ENCODE measurements around the gene PLEKHF1.
"Not testable (repeated sequence)": the region's sequence is repeated elsewhere in the genome, so short reads cannot be mapped to it uniquely, and the experiment has no call there.

Gene PLEKHF1

GRCh38 chr19:29666578-29667386, 1.5 kb downstream of the PLEKHF1 start:
- DNase-seq = peak; percentile 45

DNA sequence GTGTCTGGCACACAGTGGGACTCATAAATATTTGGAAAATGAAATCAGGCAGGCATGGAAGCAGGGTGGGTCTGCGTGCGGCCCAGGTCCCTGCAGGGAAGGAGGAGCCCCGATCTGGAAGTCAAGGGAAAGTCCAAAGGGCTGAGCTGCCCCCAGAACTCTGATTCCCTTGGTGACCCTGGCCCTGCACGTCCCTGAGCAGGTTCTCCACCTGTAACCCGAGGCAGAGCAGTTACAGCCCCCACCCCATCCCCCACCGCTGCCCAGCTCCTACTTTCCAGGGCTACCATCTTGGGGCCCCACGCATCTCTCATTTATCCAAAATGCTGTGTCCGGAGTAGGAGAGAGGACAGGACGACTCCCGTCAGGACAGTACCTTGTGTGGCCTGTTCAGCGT, 2.1 kb downstream of the PLEKHF1 start:
- no peak for DNase-seq

GRCh38 chr19:29667901-29668341, 2.7 kb downstream of the PLEKHF1 start:
- no peak for DNase-seq

- no peak for DNase-seq
These were observed 3.7 kb downstream of the PLEKHF1 start for GRCh38 chr19:29668746-29669609.

GRCh38 chr19:29670255-29670654, 5.0 kb downstream of the PLEKHF1 start:
- no peak for DNase-seq

DNA sequence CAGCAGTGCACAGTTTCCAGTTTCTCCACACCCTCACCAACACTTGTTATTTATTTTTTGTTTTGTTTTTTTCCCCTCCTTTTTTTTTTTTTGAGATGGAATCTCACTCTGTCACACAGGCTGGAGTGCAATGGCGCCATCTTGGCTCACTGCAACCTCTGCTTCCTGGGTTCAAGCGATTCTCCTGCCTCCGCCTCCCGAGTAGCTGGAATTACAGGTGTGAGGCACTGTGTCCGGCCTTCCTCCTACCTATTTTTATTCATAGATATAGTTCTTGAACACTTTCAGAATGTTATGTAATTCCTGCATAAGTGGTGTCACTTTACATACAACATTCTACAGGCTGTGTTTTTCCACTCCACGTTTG, 5.7 kb downstream of the PLEKHF1 start:
- not testable (repeated sequence) for DNase-seq

DNA sequence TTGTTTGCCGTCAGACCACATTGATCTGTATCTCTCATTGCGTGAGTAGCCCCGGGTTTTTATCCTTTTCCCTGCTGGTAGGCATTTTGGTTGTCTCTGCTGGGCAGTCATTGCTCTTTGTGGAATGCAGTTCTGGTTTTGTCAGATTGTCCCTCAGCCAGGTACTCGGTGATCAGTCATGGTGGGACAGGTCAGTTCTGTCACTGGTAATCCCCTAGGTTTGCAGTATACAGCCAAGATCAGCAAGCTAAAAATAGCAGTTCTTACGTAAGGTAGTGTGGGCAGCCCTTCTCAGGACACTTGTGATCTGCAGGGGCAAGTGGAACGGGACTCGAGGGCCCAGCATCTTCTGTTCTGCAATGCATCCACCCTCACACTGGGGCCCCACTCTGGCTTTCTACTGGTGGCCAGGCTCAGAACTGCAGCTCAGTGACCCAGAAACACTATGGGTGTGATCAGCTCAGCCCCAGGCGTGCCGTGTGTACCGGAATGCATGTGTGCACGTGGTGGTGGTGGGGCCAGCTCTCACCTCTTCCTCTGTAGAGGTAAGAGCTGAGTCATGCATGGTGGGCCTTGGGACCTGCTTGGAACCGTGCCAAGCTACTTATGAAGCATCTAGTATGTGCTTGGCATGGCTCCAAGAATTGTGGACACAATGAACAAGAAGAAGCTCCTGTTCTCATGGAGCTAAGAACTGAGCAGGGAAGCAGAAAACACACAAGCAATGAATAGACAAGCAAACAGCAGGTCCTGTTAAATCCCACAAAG, 6.3 kb downstream of the PLEKHF1 start:
- no peak for DNase-seq

DNA sequence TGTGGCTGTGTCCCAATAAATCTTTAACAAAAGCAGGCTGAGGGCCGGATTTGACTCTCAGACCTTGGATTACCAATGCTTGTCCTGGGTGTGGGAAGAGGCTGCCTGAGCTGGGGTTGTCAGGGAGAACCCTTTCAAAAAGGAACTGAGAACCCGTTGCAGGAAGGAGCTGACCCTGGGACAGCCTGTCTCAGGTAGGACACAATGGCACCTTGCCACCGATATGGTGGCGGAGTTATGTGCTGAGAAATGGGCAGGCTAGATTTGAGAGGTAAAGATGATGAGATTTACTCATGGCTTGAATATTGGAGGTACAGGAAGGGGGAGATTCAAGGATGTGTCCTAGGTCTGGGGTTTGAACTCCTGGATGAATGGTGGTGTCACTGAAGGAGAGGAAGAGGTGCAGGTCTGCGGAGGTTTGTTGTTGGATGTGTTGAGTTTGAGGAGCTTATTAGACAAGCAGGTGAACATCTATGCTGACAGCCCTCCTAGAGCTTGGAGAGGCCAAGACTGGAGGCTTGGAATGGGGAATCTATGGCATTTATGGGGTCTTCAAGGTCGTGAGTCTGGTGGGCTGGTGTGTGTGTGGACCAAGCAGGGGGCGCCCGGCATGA, 7.2 kb downstream of the PLEKHF1 start:
- DNase-seq = no peak

- no peak for DNase-seq
These were observed 7.7 kb downstream of the PLEKHF1 start for GRCh38 chr19:29672933-29673336.

DNA sequence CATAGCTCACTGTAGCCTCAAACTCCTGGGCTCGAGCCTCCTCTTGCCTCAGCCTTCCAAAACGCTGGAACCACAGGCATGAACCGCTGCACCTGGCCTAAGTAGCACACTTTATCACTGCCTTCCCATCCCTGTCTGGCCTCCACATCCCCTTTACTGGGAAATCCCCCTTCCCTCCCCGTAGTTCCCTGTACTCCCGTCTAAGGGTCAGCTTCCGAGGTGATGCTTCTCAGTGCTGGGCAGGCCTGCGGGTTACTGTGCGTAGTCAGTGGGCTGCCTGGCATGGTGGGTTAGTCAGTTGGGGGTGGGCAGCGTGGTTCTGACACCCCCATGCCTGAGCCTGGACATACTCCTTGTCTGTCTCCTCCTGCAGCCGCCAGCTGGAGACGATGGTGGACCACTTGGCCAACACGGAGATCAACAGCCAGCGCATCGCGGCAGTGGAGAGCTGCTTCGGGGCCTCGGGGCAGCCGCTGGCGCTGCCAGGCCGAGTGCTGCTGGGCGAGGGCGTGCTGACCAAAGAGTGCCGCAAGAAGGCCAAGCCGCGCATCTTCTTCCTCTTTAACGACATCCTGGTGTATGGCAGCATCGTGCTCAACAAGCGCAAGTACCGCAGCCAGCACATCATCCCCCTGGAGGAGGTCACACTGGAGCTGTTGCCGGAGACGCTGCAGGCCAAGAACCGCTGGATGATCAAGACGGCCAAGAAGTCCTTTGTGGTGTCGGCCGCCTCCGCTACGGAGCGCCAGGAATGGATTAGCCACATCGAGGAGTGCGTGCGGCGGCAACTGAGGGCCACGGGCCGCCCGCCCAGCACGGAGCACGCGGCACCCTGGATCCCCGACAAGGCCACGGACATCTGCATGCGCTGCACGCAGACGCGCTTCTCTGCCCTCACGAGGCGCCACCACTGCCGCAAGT, 8.4 kb downstream of the PLEKHF1 start:
- no peak for DNase-seq

DNA sequence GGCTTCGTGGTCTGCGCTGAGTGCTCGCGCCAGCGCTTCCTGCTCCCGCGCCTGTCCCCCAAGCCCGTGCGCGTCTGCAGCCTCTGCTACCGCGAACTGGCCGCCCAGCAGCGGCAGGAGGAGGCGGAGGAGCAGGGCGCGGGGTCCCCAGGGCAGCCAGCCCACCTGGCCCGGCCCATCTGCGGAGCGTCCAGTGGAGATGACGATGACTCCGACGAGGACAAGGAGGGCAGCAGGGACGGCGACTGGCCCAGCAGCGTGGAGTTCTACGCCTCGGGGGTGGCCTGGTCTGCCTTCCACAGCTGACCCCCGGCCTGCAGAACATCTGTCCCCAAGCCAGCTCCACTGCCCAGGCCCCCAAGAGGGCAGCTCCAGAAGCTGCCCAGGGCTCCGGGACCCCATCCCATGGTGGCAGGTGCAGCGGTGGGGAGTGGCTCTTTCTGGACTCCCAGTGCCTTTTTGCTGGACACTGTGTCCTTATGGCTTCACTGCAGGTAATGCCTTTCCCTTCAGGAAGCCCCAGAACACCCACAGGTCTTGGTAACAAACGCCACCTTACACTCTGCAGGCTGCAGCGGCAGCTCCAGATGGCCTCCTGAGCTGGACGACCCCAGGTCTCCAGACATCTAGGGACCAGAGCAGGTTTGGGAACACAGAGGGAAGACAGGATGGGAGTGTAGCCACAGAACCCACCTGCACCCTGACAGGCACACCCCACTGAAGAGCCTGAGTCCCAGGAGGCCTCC, 9.3 kb downstream of the PLEKHF1 start:
- DNase-seq = no peak

DNA sequence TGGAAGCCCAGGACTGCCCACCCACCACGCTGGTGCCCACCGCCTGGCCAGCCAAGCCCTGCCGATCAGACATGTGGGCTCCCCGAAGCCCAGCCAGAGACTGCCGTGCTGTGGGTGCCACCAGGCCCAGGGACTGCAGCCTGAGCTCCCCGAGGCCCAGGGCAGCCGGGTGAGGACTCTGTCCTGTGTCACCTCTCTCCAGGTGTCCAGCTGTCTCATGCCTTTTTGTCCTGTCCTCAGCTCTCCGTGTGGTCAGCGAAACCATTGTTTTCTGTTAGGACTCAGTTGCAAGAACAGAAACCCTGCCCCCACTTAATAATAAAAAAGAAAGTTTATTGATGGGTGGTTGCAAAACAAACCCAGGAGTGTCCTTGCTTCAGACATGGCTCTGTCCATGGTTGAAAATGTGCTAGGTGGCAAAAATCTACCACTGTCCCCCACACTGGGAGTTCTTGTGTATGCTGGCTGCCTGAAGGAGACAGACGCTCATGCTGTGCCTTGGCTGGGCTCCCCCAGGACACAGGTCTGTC, 9.9 kb downstream of the PLEKHF1 start:
- DNase-seq = no peak

GRCh38 chr19:29675650-29676186, 10.5 kb downstream of the PLEKHF1 start:
- no peak for DNase-seq

DNA sequence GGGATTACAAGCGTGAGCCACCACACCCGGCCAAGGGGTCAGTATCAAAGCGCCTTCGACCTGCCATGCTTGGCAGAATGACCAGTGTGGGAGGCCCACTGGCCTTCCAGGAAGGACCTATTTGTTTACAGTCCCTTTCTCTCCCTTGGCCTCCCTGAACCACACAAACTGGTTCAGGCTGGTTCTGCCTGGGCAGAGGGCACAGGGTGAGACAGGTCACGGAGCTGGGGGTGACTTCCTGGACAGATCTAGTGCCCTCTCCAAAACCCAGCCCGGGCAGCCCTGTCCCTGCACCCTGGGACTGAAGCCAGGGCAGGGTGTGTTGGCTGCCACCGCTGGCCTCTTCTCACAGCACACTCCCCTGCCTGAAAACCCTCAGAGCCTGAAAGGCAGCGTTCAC, 11.3 kb downstream of the PLEKHF1 start:
- DNase-seq = no peak

DNA sequence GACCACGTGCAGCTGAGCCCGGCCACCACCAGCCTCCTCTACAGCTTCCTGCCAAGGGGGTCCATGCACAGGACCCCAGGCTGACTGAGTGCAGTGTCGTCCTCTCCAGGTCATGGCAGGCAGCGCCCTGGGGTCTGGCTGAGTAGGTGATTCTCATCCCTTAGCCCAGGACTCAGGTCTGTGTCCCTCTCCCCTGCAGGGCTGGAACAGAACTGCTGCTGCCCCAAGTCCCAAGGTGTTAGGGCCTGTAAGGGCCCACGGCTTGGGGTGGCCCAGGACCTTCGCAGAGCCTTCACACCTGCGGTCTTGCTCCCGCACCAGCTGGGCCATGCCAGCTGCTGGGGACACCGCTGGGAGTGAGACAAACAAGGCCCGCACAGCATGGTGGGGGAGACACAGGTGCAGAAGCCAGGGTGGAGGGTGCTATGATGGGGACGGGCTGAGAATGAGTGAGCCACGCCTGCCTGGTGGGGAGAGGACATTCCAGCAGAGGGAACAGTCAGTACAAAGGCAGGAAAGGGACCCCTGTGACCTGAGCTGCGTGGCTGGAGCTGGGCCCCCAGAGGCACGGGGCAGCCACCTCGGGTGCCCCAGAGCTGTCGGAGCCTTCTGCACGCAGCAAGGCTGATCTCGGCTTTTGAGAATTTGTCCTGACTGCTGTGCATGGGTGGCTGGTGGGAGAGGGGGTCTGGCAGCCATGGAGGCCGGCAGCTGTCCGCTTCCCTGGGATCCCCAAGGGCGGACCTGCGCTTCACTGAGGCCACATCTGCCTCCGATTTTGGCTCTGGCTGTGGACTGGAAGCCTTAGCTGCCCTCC, 11.9 kb downstream of the PLEKHF1 start:
- DNase-seq = no peak

DNA sequence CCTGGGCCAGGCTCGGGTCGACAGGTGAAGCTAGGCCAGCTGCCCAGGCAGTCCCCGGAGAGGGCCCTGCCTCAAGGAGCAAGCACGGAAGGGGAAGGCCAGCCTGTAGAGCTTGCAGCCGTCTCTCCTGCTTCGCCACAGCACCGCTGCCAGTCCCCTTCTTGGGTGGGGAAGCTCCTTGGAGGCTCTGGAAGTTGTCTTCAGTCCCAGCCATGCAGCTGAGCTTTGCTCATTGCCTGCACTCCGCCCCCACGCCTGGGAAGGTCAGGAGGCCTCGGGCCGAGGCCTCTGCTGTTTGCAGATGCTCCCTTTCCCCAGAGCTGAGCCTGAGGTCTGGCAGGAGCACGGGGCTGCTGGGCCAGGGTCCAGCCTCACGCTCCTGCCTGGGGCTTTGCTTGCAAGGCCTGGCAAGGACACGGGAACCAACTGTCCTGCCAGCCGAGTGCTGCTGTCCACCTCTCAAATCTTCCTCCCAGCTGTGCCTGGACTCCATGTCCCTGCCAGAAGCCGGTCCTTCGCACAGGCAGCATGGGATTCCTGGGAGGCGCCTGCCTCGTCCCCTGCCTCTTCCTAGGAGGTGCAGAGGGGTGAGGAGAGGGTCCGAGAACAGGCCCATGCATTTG, 13.3 kb downstream of the PLEKHF1 start:
- DNase-seq = no peak

DNA sequence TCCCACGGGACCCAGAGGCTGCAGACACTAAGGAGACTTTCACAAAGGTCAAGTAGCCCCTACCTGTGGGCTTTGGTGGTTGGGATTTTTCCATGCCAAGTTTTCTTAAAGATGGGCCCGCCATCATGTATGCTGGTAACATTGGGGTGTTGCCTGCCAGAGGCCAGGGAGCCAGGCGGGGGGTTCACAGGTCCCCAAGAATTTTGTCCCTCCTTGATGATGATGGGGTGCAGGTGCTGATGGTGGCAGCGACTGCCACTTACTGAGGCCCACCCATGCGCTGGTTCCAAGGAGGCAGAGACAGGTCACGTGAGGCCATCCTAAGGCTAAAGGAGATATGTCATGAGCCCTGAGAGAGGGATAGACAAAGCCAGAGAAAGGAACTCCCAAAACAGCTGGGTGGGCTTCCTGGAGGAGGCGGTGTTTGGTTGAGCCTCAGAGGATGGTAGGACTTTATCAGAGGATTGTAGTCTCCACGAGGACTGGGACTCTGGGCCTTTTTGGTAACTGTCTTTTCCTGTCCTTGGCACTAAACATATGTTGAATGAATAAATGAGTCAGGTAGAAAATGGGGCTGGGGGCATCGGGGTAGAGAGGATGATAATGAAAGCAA, 14.4 kb downstream of the PLEKHF1 start:
- no peak for DNase-seq

DNA sequence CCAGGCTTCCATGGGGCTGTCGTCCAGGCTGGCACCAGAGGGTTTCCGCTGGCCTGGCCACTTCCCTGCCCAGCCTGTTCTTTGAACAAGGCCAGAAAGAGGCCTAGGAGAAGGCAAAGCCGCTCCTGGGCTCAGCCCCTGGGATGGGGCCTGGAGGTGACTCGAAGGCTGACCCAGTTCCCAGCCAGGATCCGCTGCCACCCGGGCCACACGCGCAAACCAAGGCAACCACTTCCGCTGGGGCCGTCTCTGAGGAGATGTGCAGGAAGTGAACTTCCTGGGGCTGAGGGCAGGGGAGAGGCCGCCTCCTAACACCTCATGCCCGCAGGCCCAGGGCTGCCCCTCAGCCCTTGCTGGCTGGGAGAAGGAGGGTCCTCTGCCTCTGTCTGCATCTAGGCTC, 15.2 kb downstream of the PLEKHF1 start:
- no peak for DNase-seq

- DNase-seq = no peak
These were observed 15.7 kb downstream of the PLEKHF1 start for GRCh38 chr19:29680937-29681336.

Data from retina (tissue), 1 donor.